NCI-H2107 treated with DMSO at 0.1 percent for 48 hours (cell line): ENCODE results near the gene TAF15.

Experiments used
- DNase-seq: peaks from one replicate; lab custom pipeline; 2025; ENCODE audit not compliant: unreplicated experiment; lab: John Stamatoyannopoulos, UW

The TAF15 gene

GRCh38 chr17:35868737-35869136 is 59.5 kb downstream of the TAF15 start, which contains the start of gene HEATR9:
Gene HEATR9, minus strand, starts transcription at chr17:35868891. Its CDS starts 149 bp downstream, at chr17:35868742.
- no peak for DNase-seq

DNA sequence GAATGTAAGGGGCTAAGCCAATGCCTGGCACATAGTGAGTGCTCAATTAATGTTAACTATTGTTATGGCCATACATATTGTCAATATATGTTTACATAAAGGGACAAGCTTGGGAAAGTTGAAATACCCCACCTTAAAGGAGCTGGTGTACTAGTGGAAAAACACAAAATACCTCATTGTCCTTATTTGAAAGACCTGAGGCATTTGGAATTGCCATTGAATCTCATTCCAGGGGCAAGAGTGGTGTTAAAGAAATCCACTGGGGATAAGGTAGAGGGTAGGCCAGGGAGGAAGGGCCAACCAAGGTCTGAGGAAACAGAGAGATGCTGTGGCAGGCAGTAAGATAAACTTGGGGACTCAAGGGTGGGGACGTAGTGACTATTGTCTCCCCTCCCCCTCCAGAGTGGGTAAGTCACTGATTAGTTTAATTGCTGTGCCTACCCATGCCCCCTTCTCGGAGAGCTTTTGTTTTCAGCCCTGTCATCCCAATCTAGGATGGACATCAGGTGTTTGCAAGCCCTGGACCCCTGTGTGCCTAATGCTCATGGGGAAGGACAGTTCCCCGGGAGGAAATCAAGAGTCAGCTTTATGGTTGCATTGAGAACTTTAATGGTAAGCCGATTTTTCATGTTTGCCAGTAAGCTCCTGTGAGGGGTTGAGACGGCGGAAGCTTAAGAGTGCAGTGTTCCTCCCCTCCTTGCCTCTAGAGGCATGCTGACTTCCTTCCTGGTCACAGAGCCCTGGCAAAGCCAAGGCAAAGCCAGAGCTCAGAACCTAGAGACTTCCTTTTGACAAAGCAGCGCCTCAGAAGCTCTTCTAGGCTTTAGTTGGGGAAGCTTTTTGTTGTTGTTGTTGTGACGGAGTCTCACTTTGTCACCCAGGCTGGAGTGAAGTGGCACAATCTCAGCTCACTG is 61.9 kb downstream of the TAF15 start:
- DNase-seq: no peak

DNA sequence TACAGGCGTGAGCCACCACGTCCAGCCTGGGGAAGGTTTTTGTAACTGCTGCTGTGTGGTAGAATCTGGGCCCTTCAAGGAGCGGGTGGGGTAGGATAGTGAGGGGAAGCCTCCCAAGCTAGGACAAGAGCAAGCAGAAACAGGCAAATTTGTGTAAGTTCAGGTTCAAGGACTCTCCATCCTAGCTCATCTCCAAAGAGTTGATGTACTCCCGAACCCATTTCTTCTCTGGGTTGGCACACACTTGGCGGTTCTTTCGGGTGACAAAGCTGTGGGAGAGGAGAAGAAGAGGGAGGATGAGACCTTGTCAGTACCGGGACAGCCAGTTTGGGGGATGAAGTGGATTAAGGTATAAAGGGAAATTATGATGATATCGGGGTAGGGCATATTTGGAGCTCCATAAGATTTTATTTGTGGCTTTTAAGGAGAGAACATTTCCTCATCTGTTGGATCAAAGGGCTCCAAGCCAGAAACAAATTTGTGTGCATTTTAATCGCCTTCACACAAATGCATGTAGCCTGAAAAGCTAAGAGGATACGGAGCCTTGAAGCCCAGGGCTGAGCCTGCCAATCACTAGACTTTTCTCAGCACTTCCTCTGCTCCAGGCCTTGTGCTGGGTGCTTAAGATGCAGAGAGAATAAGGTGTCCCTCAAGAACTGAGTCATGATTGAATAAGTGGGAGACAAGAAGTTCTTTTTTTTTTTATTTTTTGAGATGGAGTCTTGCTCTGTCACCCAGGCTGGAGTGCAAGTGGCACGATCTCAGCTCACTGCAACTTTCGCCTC is 63.1 kb downstream of the TAF15 start:
- no peak for DNase-seq

- DNase-seq: no peak
These were observed 66.0 kb downstream of the TAF15 start for GRCh38 chr17:35875072-35875799.

- no peak for DNase-seq
These were observed 66.5 kb downstream of the TAF15 start for GRCh38 chr17:35875800-35876139.

- no peak for DNase-seq
These were observed 67.2 kb downstream of the TAF15 start for GRCh38 chr17:35876534-35876933.

GRCh38 chr17:35877345-35878029 is 68.2 kb downstream of the TAF15 start:
- DNase-seq: no peak

- no peak for DNase-seq
These were observed 69.1 kb downstream of the TAF15 start for GRCh38 chr17:35878361-35878760.

GRCh38 chr17:35879773-35880654 is 70.7 kb downstream of the TAF15 start, which contains the start of gene CCL5:
Gene CCL5, minus strand, starts transcription at chr17:35880360.
- DNase-seq: no peak

DNA sequence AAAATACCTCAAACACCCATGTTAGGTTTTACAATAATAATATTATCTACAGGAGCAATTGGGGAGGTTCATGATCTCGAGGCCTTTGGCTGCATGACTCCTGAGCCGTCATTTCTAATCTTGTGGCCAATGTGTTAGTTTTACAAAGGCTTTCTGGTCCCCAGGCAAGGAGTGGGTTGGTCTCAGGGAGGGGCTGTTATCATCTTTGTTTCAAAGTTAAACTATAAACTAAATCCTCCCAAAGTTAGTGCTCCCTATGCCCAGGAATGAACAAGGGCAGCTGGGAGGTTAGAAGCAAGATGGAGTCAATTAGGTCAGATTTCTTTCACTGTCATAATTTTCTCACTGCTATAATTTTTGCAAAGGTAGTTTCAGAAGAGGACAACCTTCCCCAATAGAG is 80.0 kb downstream of the TAF15 start:
- no peak for DNase-seq

GRCh38 chr17:35889818-35890773 is 80.8 kb downstream of the TAF15 start:
- peak; percentile 75 for DNase-seq

DNA sequence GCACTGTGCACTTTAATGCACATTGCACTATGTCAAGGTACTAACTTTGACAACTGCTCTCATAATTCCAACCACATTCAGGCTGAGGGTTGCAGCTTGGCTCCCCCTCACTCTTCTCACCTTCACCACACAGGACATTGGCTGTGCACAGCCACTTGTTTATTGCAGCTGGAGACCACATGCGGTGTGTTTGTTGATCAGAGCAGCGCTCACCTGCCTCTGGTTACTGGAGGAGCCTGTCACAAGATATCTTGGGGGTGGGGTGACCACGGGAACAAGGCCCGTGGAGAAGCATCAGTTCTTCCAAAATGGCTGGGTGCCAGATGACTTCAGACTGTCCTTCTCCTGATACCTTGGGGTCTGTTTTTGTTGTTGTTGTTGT is 81.5 kb downstream of the TAF15 start:
- peak; percentile 96 for DNase-seq

GRCh38 chr17:35891269-35891668 is 82.0 kb downstream of the TAF15 start:
- DNase-seq: no peak

- DNase-seq: no peak
These were observed 83.1 kb downstream of the TAF15 start for GRCh38 chr17:35892091-35893035.

DNA sequence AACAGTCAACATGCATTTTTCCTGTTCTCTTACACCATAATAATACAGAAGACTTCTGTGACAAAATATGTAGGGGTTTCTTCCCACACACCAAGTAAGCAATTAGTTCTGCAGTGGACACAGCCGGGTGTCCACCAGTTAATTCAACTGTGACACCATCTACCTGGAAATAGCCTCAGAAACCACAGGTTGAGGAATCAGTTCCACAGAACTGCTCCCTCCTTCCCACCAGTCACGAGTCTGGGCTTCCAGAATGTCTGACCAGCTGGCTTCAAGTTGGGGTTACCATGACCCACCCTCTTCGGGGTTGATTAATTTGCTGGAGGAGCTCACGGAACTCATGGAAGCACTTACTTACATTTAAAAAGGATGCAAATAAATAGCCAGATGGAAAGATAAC is 84.5 kb downstream of the TAF15 start:
- no peak for DNase-seq

DNA sequence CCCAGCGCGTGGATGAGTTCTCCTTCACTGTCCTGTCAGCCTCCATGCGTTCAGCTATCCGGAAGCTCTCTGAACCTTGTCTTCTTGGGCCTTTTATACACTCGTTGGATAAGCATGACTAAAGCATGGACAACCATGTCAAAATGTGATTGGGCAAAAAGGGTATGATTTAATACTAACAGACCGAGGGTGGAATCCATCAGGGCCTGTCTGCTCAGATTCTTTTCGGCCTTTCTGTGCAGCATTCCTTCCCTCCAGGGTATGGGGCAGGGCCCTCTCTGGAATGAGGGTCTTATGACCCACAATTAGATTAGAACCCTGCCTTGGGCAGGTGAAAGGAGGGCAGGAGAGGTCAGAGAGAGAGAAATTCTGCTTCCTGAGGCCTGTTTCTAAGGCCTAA is 84.9 kb downstream of the TAF15 start:
- no peak for DNase-seq
